Breast epithelium (tissue), 3 donors: ENCODE measurements around the gene INTS6.

ENCODE experiments used
- POLR2A ChIP-seq: fragments of 450-650 bp; IDR thresholded peaks from one replicate; pipeline ENCODE4 v1.6.1; 2016; ENCODE audit warnings: antibody characterized with exemption, mild to moderate bottlenecking, moderate library complexity
- POLR2AphosphoS5 ChIP-seq, 3 donors: sonication (generic); formaldehyde crosslinking; IDR thresholded peaks; one replicate each; pipeline ENCODE4 v1.6.1; 2017; ENCODE audit warnings: antibody characterized with exemption in 3 of 3
- TF ChIP-seq, protein P1 (sequence below), 3 donors: fragments of 450-650 bp; IDR thresholded peaks; one replicate each; pipeline ENCODE4 v1.5.1; 2016 to 2017; ENCODE audit warnings: antibody characterized with exemption in 3 of 3, mild to moderate bottlenecking in 3 of 3, moderate library complexity in 3 of 3

GRCh38 chr13:51339952-51340732, 112.7 kb downstream of the INTS6 start:
- TF ChIP-seq, protein P1, sequence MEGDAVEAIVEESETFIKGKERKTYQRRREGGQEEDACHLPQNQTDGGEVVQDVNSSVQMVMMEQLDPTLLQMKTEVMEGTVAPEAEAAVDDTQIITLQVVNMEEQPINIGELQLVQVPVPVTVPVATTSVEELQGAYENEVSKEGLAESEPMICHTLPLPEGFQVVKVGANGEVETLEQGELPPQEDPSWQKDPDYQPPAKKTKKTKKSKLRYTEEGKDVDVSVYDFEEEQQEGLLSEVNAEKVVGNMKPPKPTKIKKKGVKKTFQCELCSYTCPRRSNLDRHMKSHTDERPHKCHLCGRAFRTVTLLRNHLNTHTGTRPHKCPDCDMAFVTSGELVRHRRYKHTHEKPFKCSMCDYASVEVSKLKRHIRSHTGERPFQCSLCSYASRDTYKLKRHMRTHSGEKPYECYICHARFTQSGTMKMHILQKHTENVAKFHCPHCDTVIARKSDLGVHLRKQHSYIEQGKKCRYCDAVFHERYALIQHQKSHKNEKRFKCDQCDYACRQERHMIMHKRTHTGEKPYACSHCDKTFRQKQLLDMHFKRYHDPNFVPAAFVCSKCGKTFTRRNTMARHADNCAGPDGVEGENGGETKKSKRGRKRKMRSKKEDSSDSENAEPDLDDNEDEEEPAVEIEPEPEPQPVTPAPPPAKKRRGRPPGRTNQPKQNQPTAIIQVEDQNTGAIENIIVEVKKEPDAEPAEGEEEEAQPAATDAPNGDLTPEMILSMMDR (IDR thresholded peaks at IDR 0.05): no peak
- TF ChIP-seq POLR2A: no peak
- TF ChIP-seq POLR2AphosphoS5 (IDR thresholded peaks at IDR 0.05): no peak
